ENCODE results near the gene EFCC1.

The EFCC1 gene

DNA sequence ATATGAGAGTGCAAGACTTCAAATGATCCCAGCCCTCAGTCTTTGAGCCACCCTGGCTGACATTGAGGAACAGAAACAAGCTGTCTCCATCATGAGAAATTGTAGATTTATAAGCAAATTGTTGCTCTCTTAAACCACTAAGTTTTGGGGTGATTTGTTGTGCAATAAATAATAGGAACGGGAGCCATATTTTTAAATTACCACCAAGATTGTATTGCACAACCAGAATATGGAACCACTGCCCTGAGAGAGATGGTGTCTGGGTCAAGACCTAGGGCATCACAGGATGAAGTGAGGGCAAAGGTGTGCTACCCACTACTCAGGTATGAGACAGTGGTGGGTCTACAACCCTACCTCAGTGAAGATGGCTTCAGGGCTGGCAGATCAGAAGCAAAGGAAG lies 4.9 kb upstream of the EFCC1 start:
- TF ChIP-seq EGR1 (IDR thresholded peaks at IDR 0.05) (no peak), CEBPB (IDR thresholded peaks at IDR 0.05) (no peak)

DNA sequence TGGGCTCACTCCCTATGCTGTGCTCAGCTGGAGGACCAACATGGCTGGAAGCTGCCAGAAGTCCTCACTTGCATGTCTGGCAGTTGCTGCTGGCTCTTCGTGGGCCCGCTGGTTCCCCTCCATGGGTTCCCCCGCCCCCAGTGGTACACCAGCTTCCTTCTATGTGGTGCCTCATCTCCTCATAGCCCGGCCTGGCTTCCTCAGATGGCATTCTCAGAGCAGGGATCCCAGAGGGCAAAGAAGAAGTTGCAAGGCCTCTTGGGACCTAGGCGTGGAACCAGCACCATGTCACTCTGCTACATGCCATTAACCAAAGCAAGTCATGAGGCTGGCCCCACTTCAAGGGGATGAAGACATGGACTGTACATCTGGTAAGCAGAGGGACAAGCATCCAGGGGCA lies 4.4 kb upstream of the EFCC1 start:
- no peak for TF ChIP-seq CREB1 (IDR thresholded peaks at IDR 0.05; ENCODE audit: low read depth)
- TF ChIP-seq CEBPB (IDR thresholded peaks at IDR 0.05): no peak
- TF ChIP-seq EP300 (IDR thresholded peaks at IDR 0.05; ENCODE audit: borderline replicate concordance): no peak
- TF ChIP-seq, protein P1, sequence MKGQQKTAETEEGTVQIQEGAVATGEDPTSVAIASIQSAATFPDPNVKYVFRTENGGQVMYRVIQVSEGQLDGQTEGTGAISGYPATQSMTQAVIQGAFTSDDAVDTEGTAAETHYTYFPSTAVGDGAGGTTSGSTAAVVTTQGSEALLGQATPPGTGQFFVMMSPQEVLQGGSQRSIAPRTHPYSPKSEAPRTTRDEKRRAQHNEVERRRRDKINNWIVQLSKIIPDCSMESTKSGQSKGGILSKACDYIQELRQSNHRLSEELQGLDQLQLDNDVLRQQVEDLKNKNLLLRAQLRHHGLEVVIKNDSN (IDR thresholded peaks at IDR 0.05): no peak

DNA sequence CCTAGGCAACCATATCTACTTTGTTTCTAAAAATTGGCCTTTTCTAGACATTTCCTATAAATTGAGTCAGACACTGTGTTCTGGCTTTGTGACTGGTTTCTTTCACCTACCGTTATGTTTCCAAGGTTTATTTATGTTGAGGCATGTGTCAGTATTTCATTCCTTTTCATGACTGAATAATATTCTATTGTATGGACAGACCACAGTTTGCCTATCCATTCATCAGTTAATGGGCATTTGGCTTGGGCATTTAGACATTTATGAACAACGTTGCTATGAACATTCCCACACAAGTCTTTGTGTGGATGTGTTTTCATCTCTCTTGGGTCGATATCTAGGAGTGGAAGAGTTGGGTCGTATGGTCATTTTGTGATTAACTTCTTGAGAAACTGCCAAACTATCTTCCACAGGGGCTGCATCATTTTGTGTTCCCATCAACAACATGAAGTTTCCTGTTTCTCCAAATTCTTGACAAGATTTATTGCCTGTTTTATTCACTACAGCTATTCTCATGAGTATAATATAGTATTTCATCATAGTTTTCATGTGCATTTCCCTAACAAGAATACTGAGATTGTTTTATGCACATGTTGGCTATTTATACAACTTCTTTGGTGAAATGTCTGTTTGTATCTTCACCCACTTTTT lies 3.5 kb upstream of the EFCC1 start:
- TF ChIP-seq ZBTB7A (IDR thresholded peaks at IDR 0.05; ENCODE audit: low read depth): no peak
- TF ChIP-seq, protein P2, sequence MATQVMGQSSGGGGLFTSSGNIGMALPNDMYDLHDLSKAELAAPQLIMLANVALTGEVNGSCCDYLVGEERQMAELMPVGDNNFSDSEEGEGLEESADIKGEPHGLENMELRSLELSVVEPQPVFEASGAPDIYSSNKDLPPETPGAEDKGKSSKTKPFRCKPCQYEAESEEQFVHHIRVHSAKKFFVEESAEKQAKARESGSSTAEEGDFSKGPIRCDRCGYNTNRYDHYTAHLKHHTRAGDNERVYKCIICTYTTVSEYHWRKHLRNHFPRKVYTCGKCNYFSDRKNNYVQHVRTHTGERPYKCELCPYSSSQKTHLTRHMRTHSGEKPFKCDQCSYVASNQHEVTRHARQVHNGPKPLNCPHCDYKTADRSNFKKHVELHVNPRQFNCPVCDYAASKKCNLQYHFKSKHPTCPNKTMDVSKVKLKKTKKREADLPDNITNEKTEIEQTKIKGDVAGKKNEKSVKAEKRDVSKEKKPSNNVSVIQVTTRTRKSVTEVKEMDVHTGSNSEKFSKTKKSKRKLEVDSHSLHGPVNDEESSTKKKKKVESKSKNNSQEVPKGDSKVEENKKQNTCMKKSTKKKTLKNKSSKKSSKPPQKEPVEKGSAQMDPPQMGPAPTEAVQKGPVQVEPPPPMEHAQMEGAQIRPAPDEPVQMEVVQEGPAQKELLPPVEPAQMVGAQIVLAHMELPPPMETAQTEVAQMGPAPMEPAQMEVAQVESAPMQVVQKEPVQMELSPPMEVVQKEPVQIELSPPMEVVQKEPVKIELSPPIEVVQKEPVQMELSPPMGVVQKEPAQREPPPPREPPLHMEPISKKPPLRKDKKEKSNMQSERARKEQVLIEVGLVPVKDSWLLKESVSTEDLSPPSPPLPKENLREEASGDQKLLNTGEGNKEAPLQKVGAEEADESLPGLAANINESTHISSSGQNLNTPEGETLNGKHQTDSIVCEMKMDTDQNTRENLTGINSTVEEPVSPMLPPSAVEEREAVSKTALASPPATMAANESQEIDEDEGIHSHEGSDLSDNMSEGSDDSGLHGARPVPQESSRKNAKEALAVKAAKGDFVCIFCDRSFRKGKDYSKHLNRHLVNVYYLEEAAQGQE (IDR thresholded peaks at IDR 0.05; ENCODE audit: low read depth): no peak
- no peak for TF ChIP-seq YY1 (IDR thresholded peaks at IDR 0.05; ENCODE audit: low read depth)
- TF ChIP-seq EP300 (IDR thresholded peaks at IDR 0.05; ENCODE audit: borderline replicate concordance): no peak
- no peak for TF ChIP-seq CEBPB (IDR thresholded peaks at IDR 0.05)
- TF ChIP-seq, protein P3, sequence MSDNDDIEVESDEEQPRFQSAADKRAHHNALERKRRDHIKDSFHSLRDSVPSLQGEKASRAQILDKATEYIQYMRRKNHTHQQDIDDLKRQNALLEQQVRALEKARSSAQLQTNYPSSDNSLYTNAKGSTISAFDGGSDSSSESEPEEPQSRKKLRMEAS (IDR thresholded peaks at IDR 0.05): no peak
- no peak for TF ChIP-seq CREB1 (IDR thresholded peaks at IDR 0.05; ENCODE audit: low read depth)
- TF ChIP-seq TCF12 (IDR thresholded peaks at IDR 0.05; ENCODE audit: low read depth): no peak
- TF ChIP-seq EGR1 (IDR thresholded peaks at IDR 0.05): no peak
- TF ChIP-seq, protein P1 (IDR thresholded peaks at IDR 0.05): no peak
- no peak for TF ChIP-seq TAF1 (IDR thresholded peaks at IDR 0.05; ENCODE audit: low read depth)
- no peak for TF ChIP-seq FOXM1 (IDR thresholded peaks at IDR 0.05; ENCODE audit: borderline replicate concordance, low read depth)

DNA sequence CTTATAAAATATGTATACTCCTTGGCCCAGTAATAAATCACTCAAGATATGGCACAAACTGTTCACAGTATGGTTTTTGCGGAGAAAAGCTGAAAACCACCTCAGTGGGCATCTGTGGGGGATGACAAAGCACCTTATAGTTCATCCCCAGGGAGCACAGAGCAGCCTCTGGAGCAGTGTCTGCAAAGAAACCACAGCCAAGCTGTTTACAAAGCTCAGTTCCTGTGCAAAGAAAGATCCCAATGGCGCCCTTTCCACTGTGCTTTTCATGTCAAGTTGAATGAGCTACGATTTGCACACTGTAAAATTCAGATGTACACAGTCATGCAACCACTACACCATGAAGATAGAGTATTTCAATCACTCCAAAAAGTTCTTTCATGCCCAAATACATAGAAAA lies 2.5 kb upstream of the EFCC1 start:
- TF ChIP-seq, protein P2 (IDR thresholded peaks at IDR 0.05; ENCODE audit: low read depth): no peak
- TF ChIP-seq TCF12 (IDR thresholded peaks at IDR 0.05; ENCODE audit: low read depth): no peak
- TF ChIP-seq EP300 (IDR thresholded peaks at IDR 0.05; ENCODE audit: borderline replicate concordance): no peak
- no peak for TF ChIP-seq EGR1 (IDR thresholded peaks at IDR 0.05)
- TF ChIP-seq NFIC (IDR thresholded peaks at IDR 0.05): no peak
- no peak for TF ChIP-seq CREB1 (IDR thresholded peaks at IDR 0.05; ENCODE audit: low read depth)
- TF ChIP-seq ZBTB7A (IDR thresholded peaks at IDR 0.05; ENCODE audit: low read depth): no peak
- no peak for TF ChIP-seq TAF1 (IDR thresholded peaks at IDR 0.05; ENCODE audit: low read depth)
- no peak for TF ChIP-seq YY1 (IDR thresholded peaks at IDR 0.05; ENCODE audit: low read depth)
- no peak for TF ChIP-seq RAD21 (IDR thresholded peaks at IDR 0.05; ENCODE audit: low read depth)
- no peak for TF ChIP-seq TEAD4 (IDR thresholded peaks at IDR 0.05)
- TF ChIP-seq, protein P1 (IDR thresholded peaks at IDR 0.05): no peak
- TF ChIP-seq, protein P3 (IDR thresholded peaks at IDR 0.05): no peak
- TF ChIP-seq CEBPB (IDR thresholded peaks at IDR 0.05): no peak
- no peak for TF ChIP-seq FOXM1 (IDR thresholded peaks at IDR 0.05; ENCODE audit: borderline replicate concordance, low read depth)

DNA sequence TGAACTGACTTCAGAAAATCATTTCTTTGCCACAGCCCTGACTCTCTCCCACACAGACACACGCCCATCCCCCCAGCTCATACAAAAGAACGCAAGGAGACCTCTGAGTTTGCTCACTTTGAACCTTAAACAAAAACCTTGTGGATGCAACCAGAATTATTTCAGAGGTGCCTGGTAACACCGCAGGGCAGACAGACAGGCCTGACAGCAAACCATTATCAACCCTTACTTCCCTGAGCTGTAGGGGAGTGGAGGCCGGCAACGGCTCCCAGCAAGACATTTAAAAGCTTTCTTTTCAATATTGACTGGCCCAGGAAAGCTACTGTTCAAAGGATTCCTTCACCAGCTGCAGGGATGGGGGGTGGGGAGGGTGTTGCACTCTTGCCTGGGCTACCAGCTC lies 2.0 kb upstream of the EFCC1 start:
- no peak for TF ChIP-seq TAF1 (IDR thresholded peaks at IDR 0.05; ENCODE audit: low read depth)
- no peak for TF ChIP-seq TEAD4 (IDR thresholded peaks at IDR 0.05)
- TF ChIP-seq EP300 (IDR thresholded peaks at IDR 0.05; ENCODE audit: borderline replicate concordance): no peak
- no peak for TF ChIP-seq EGR1 (IDR thresholded peaks at IDR 0.05)
- TF ChIP-seq, protein P3 (IDR thresholded peaks at IDR 0.05): no peak
- TF ChIP-seq YY1 (IDR thresholded peaks at IDR 0.05; ENCODE audit: low read depth): no peak
- no peak for TF ChIP-seq CEBPB (IDR thresholded peaks at IDR 0.05)
- TF ChIP-seq FOXM1 (IDR thresholded peaks at IDR 0.05; ENCODE audit: borderline replicate concordance, low read depth): no peak
- TF ChIP-seq RAD21 (IDR thresholded peaks at IDR 0.05; ENCODE audit: low read depth): no peak
- no peak for TF ChIP-seq ZBTB7A (IDR thresholded peaks at IDR 0.05; ENCODE audit: low read depth)
- TF ChIP-seq, protein P1 (IDR thresholded peaks at IDR 0.05): no peak
- TF ChIP-seq NFIC (IDR thresholded peaks at IDR 0.05): no peak
- no peak for TF ChIP-seq CREB1 (IDR thresholded peaks at IDR 0.05; ENCODE audit: low read depth)
- TF ChIP-seq, protein P2 (IDR thresholded peaks at IDR 0.05; ENCODE audit: low read depth): no peak
- no peak for TF ChIP-seq TCF12 (IDR thresholded peaks at IDR 0.05; ENCODE audit: low read depth)
